Measurements from ENCODE around the gene APP.

APP gene

GRCh38 chr21:26068776-26069175 lies 101.8 kb downstream of the APP start:
- Mint-ChIP-seq H3K27ac (peak overlapping the region; percentile 32), H3K9me3 (no peaks in the 10 kb centered on the region), H3K4me3 (no peak overlapping the region), H3K4me1 (peaks cover 61% of the 10 kb centered on the region), H3K36me3 (ENCODE audit: low read depth) (peaks cover 5% of the 10 kb centered on the region), H3K27me3 (ENCODE audit: low read depth, poor library complexity) (no peaks in the 10 kb centered on the region)
- TF ChIP-seq CTCF (IDR thresholded peaks at IDR 0.05): no peak
- no peak for DNase-seq

DNA sequence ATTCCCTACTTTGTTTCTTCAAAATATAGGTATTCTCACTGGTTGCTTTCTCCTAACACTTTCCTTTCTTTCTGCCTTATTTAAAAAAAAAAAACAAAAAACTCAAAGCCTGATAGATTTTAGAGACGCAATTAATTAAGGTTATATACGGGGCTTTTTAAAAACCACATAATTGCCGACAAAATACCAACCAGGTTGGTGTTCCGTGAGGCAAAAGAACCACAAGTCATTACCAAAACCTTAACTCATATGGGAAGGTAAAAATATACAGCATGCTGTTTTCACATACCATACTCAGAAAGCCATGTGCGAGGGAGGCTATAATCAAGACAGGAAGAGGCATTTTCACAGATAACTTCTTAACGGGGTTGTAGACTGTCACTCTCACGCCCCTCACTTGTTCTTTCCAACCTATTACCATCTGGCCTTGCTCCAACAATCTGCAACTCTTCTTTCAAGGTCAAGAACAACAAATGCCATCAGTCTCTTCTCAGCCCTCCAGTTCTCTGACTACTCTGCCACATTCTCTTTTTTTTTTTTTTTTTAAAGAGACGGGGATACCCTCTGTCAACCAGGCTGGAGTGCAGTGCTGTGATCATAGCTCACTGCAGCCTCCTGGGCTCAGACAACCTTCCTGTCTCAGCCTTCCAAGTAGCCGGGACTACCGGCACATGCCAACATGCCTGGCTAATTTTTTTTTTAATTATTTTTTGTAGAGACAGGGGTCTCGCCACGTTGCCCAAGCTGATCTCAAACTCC lies 102.6 kb downstream of the APP start:
- H3K9me3 Mint-ChIP-seq: no peaks in the 10 kb centered on the region
- H3K4me1 Mint-ChIP-seq: peaks cover 55% of the 10 kb centered on the region
- H3K27ac Mint-ChIP-seq: peak overlapping the region; percentile 32
- H3K4me3 Mint-ChIP-seq: no peak overlapping the region
- no peak for TF ChIP-seq CTCF (IDR thresholded peaks at IDR 0.05)
- DNase-seq: no peak
- H3K36me3 Mint-ChIP-seq (ENCODE audit: low read depth): peaks cover 5% of the 10 kb centered on the region
- H3K27me3 Mint-ChIP-seq (ENCODE audit: low read depth, poor library complexity): no peaks in the 10 kb centered on the region

DNA sequence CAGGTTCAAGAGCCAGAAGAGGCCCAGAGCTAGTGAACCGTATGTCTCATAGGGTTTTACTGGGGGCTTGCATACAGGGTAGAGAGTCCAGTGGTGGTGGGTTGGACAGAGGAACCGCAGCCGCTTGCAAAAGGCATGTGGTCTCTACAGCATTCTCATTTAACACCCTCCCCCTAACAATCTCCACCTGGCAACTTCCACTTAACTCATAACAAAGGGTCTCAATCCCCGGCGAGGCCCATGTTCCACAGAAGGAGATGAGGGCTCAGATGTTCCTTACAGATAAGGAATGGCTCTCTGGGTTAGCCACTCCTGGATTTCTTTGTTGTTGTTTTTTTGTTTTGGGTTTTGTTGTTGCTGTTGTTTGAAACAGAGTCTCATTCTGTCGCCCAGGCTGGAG lies 106.1 kb downstream of the APP start:
- no peak for DNase-seq
- Mint-ChIP-seq H3K4me3 (no peak overlapping the region), H3K4me1 (peaks cover 31% of the 10 kb centered on the region), H3K27me3 (ENCODE audit: low read depth, poor library complexity) (no peaks in the 10 kb centered on the region), H3K9me3 (no peaks in the 10 kb centered on the region), H3K27ac (no peak overlapping the region), H3K36me3 (ENCODE audit: low read depth) (peaks cover 18% of the 10 kb centered on the region)
- no peak for TF ChIP-seq CTCF (IDR thresholded peaks at IDR 0.05)

GRCh38 chr21:26061437-26061836 lies 109.1 kb downstream of the APP start:
- no peak for TF ChIP-seq CTCF (IDR thresholded peaks at IDR 0.05)
- Mint-ChIP-seq H3K4me3 (no peak overlapping the region), H3K36me3 (ENCODE audit: low read depth) (peaks cover 27% of the 10 kb centered on the region), H3K27ac (no peak overlapping the region), H3K27me3 (ENCODE audit: low read depth, poor library complexity) (no peaks in the 10 kb centered on the region), H3K4me1 (peaks cover 25% of the 10 kb centered on the region), H3K9me3 (no peaks in the 10 kb centered on the region)
- no peak for DNase-seq

DNA sequence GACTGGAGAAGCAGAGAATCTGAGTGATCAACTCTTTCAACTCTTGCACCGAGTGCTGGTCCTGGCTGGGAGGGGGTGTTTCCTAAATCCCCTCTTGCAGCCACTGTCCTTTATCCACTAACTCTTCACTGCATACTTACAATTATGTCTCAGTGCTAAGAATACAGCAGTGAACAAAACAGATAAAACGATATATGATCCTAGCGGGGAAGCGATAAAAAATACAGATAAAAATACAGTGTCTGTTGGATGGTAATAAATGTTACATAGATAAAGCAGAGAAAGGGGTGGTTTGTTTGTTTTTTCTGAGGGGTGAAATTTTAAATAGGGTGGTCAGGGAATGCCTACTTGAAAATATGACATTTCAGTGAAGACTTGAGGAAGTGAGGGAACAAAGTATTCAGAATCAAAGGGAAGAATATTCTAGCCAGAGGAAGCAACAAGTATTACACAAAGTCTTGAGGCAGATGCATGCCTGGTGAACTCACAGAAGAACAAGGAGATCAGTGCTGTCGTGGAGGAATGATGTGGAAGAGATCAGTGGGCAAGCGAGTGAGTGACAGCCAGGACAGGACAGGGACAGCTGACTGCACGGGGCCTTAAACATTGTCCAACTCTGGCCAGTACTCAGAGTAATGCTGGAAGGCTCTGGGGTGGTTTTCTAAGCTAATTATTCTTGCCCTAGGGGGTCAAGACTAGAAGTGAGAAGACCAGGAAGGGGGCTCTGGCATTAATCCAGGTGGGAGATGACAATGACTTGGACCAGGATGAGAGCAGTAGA lies 110.0 kb downstream of the APP start:
- peaks cover 26% of the 10 kb centered on the region for H3K36me3 Mint-ChIP-seq (ENCODE audit: low read depth)
- DNase-seq: no peak
- H3K4me3 Mint-ChIP-seq: no peak overlapping the region
- H3K4me1 Mint-ChIP-seq: peaks cover 25% of the 10 kb centered on the region
- no peaks in the 10 kb centered on the region for H3K9me3 Mint-ChIP-seq
- TF ChIP-seq CTCF (IDR thresholded peaks at IDR 0.05): no peak
- no peaks in the 10 kb centered on the region for H3K27me3 Mint-ChIP-seq (ENCODE audit: low read depth, poor library complexity)
- peak overlapping the region; percentile 68 for H3K27ac Mint-ChIP-seq

Measured in nephron progenitor cell (in vitro differentiated cells).